NOMO-1 treated with DMSO at 0.1 percent for 48 hours (cell line): ENCODE results near the gene WDR37.
"Not testable (repeated sequence)": the region's sequence is repeated elsewhere in the genome, so short reads cannot be mapped to it uniquely, and the experiment has no call there.

Source experiments
- DNase-seq: peaks from one replicate; lab custom pipeline; 2025; ENCODE audit not compliant: unreplicated experiment; lab: John Stamatoyannopoulos, UW

Gene WDR37

GRCh38 chr10:1102831-1103230 lies 46.6 kb downstream of the WDR37 start:
- no peak for DNase-seq

- DNase-seq = no peak
Observed at GRCh38 chr10:1103551-1103950, 47.4 kb downstream of the WDR37 start.

DNA sequence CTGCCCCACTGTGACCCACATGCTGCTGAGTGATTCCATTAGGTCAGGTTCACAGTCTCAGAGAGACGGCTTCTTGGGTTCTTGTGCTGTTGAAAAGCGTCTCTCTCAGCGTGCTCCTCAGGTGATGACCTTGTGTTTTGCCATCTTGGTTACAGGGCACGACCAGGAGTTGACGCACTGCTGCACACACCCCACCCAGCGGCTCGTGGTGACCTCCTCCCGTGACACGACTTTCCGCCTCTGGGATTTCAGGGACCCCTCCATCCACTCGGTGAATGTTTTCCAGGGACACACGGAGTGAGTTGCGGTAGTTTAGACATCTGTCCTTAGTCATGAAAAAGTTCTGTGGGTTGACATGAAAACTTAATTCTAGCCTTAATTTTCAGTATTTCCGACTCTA lies 48.8 kb downstream of the WDR37 start:
- DNase-seq = no peak

DNA sequence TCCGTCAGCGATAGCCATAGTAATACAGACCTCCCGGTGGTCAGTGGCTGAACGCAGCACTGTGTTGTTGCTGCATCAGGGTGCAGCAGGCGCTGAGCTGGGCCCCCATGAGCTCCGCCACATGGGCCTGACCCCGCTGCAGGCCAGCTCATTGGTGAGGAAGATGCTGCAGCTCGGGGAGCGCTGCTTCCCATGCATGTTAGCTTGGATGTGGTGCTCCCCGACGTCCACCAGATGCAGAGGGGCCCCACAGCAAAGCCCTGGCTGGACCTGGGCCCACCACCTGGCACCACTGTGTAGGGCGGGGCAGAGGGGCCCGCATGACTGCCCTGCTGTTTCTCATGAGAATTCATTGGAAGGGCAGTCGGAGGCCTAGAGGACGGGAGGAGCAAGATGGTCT lies 50.8 kb downstream of the WDR37 start:
- DNase-seq = no peak

DNA sequence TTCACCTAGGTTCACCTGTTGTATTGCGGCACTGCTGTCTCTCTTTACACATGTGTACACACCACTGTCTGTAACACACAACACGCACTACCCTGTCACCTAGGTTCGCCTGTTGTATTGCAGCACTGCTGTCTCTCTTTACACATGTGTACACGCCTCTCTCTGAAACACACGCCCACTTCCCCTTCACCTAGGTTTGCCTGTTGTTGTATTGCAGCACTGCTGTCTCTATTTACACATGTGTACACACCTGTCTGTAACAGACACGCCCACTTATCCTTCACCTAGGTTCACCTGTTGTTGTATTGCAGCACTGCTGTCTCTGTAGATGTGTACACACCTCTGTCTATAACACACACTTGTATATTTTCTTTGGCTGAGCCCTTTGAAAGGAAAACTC lies 51.5 kb downstream of the WDR37 start:
- DNase-seq = no peak

DNA sequence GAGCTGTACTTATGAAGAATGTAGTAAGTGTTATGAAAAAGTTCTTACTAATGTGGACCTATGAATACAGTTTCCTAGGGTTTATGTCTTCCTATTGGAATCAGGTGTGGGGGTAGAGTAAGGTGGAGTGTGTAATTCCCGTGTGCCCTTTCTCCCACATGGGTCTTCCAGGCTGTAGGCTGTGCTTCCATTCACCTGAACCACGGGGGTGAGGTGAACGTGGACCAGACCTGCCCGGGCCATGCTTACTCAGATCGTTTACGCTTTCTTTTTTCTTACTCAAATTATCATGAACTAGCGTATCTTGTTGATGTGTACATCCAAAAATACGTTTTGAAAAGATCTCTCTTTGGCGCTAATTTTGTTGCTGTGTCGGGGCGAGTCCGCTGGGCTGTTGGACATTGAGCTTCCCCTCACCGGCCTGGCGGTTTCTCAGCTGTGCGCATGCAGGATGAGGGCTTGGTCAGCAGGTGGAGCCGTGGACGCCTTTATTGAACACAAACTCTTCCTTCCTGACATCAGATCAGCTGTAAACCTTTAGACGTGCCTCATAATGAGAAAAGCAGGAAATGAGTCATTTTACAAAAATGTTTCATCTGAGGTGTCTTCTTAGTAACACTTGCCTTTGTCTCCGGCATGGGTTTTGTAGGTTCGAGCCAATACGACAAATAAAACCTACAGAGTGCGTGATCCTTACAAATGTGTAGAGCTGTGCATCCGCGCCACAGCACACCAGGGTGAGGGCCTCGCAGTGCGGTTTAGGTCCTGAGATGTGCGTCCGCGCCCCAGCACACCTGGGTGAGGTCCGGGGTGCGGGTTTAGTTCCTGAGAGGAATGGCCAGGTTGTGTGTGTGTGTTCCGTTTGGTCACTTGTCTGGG lies 53.8 kb downstream of the WDR37 start:
- peak; percentile 71 for DNase-seq

- no peak for DNase-seq
Observed at GRCh38 chr10:1110674-1111119, 54.5 kb downstream of the WDR37 start.

- DNase-seq = no peak
Observed at GRCh38 chr10:1114315-1114714, 58.1 kb downstream of the WDR37 start.

DNA sequence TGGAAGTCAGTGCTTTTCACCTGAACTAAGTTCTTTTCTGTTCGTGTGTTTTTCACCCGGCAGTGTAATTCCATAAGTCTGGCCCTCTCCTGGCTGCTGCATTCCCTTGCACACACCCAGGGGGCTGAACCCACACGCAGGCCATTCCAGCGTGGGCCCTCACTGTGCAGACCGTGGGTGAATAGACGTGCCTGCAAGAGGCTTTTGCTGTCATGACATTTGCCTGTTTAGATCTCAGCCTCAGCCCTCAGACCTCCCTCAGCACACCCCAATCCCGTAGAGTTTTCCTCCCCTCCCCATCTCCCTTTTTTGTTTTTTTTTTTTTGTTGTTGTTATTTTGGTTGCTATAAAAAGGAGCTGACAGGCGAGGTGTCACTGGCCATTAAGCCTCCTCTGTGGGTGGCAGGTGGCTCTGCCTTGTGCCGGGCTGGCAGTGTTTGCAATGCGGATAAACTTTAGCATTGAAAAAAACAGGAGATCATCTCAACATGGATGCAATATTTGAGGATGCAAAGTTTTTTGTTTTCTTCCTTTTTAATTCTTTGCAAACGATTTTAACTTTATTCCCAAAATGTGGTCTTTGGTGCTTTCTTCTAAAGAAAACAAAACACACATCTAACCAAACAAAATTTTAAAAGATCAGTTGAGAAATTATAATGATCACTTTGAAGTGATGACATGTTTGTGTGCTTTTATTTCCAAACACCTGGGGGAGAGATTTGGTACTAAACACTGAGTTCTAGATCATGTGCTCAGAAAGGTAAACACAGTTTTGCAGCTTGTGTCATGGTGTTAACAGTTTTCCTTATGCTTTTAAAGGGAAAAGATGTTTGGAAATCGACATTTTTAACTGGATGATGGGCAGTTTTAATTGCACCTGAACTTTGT lies 58.8 kb downstream of the WDR37 start:
- no peak for DNase-seq

DNA sequence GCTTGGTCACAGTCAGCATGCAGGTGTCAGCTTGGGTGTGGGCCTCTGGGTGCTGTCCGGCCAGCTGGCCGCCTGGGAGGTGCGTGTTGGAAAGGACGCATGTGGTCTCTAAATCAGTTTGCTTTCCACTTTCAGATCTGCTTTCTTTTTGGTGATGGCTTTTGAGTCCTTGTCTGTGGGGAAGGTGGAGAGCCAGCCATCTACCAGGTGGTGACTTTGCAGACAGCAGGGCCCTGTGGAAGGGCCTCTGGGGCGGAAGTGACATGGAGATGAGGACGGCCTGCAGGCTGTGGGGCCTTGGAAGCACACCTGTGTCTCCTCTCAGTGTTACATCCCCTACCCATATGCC lies 59.4 kb downstream of the WDR37 start:
- no peak for DNase-seq

DNA sequence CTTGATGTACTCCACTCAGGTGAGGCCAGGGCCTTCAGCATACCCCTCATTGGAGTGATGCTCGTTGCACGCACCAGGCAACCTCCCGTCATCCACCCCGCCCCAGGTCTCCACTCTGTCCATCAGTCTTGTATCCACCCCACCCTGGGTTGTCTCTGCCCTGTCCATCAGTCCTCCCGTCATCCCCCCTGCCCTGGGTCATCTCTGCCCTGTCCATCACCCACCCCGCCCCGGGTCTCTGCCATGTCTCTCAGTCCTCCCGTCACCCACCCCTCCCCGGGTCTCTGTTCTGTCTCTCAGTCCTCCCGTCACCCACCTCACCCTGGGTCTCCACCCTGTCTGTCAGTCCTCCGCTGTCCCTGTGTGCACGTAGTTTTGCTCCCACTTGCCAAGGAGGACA lies 59.9 kb downstream of the WDR37 start:
- DNase-seq = no peak

GRCh38 chr10:1116696-1117280 lies 60.6 kb downstream of the WDR37 start:
- no peak for DNase-seq

- DNase-seq = no peak
Observed at GRCh38 chr10:1117651-1118050, 61.5 kb downstream of the WDR37 start.

DNA sequence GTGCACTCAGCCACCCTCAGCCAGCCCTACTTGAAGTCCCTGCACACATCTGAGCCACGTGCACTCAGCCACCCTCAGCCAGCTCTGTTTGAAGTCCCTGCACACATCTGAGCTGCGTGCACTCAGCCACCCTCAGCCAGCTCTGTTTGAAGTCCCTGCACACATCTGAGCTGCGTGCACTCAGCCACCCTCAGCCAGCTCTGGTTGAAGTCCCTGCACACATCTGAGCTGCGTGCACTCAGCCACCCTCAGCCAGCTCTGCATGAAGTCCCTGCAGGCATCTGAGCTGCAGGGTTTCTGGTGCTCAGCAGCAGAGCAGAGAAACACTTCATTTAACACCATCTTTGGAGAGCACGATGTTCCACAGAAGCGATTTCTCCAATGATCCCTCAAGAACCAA lies 62.1 kb downstream of the WDR37 start:
- not testable (repeated sequence) for DNase-seq

DNA sequence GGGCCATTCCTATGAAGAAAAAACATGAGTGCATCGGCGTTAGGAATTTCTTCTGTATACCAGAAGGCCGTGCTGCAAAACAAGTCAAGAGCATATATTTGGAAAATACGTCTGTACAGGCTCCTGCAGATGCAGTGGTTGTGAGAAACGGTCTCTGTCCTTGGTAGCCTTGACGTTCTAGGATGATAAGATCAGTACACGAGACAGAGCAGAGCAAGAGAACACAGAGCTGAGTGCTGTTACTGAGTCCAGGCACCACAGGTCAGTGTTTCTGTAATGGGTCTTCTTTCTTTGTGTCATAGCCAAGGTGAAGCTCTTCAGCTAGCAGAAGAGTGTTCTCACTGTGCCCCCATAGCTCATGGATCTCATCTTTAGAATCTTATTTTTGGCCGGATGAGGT lies 62.8 kb downstream of the WDR37 start:
- DNase-seq = no peak

- no peak for DNase-seq
Observed at GRCh38 chr10:1119501-1119900, 63.3 kb downstream of the WDR37 start.

DNA sequence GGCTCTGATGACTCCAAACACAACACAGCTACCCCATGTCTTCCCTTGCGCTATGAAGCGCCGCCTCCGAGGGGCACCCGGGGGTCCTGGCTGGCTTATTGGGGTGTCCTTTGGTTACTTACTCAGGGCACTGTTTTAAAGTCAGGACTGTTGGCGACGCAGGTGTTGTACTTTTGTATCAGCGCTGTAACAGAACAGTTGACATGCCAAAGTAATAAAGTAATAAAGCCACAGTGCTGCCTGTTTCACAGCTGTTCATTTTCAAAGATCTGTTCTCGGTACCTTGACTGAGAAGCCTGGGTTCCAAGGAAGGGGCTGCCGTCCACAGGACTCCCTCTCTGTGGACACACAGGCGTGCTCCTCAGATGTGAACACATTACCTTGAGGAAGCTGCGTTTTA lies 64.1 kb downstream of the WDR37 start:
- no peak for DNase-seq

DNA sequence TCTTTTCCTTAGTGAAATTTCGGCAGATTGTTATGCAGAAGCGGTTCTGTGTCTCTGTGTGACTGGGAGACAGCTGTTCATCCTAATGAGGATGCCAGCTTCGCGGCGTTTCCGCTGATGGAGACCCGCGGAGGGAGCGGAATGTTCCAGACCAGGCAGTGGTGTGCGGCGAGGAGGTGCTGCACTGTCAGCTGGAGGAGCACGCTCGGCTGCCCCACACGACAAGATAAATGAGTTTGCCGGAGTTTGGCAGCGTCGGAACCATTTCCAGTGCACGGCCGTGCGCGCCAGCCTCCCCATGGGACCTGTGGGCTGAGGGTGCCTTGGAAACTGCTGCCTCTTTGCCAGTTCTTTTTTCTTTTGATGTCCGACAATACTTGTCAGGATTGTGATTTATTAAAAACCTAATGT lies 64.6 kb downstream of the WDR37 start:
- DNase-seq = no peak

DNA sequence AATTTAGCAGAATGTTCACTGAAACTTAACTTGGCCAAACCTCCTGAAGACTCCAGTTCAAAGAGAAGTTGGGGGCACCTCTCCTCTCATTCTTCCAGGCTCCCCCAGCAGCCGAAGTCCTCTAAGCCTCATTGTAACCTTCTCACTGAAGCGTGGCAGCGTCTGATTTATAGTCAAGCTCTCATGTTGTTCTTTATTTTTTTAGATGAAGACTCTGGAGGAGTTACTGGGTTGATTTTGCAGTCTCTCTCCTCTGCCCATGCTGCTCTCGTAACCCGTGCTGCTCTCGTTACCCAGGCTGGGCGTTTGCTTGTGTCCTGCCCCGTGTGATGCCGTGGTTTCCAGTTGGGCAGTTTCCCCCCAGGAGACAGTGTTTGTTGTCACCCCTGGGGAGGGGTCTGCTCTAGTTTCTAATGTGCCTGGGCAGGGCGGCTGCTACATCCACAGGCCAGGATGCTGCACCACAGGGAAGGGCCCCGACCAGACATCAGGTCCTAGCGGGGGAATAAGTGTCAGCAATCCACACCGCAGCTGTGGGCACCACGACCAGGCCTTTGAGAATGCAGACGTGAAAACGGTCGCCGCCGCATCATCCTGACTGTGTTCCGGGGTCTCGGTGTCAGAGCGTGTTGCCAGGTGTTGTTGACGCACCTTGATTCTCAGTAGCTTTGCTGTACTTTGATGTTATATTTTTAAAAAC lies 65.2 kb downstream of the WDR37 start:
- DNase-seq = no peak

DNA sequence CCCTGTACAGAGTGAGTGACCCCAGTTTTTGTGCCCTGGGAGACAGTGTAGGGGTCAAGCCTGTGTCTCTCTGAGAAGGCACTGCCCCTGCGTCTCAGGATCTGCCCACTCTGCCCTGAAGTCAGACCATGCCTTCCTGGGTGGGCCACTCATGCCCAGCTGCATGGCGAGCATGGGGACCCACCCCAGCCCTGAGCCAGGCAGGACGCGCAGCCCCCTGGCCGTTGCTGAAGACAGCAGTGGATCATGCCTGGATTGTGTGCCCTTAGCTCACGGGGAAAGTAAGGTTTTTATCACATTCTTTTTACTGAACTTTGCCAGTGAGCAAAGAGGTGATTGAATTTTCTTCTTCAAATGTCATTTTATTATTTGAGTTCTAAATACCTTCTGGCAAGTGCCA lies 66.2 kb downstream of the WDR37 start:
- no peak for DNase-seq

DNA sequence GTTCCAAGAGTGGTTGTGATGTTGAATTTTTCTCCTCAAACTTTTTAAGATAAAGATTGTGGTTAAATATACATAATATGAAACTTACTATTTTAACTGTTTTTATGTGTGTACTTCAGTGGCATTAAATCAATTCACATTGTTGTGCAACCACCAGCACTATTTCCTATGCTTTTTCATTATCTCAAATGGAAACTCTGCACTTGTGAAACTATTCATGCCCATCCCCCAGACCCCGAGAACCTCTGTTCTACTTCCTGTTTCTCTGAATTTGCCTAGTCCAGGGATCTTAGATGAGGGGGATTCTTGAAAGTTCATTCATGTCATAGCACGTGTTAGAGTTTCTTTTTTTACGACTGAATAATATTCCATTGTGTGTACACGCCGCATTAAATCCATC lies 67.0 kb downstream of the WDR37 start:
- peak; percentile 80 for DNase-seq
